DMS79 (cell line): ENCODE results near the gene CUL7.
"Not testable (repeated sequence)": the region's sequence is repeated elsewhere in the genome, so short reads cannot be mapped to it uniquely, and the experiment has no call there.

Experiments used
- DNase-seq: peaks from one replicate; lab custom pipeline; 2025; lab: John Stamatoyannopoulos, UW

CUL7 gene

DNA sequence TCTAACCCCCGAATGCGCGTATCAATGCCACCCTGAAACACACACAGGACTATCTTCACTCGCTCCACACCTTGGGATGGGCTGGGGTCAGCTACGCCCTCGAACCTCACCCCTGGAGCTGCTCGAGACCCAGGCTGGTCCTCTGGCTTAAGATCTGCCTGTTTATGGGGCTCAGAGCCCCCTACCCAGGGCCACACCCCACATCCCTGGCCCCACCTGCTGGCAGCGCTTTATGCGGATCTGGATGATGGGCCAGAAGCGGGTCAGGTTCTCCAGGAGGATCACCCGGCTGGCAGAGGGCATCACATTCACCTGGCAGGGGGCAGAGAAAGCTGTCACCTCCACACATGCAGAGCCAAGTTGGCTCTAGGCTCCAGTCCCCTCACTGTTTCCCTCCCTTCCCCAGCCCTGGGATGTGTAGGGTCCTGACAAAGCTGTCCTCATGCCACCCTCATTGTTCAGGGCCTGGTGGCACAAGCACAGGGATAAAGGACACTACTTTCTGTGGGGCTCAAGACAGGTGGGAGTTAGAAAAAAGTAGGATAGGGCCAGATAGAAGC lies 8.2 kb downstream of the CUL7 start:
- DNase-seq = no peak

DNA sequence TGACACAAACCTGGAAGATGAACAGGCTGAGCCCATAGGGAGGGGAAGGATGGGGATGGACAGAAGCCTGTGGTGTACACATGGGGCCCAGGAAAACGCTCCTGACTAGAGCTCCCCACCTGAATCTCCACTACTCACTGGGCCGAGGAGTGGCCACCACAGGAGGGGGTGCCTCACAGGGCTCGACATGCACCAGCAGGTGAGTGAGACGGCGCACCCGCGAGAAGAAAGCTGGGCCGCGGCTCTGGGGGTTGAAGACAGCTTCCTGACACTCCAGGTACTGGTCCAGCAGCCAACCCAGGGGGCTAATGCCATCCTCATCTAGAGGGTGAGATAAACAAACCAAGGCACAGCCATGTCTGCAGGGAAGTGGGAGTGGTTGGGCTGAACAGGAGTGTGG lies 10.3 kb downstream of the CUL7 start:
- DNase-seq = no peak

DNA sequence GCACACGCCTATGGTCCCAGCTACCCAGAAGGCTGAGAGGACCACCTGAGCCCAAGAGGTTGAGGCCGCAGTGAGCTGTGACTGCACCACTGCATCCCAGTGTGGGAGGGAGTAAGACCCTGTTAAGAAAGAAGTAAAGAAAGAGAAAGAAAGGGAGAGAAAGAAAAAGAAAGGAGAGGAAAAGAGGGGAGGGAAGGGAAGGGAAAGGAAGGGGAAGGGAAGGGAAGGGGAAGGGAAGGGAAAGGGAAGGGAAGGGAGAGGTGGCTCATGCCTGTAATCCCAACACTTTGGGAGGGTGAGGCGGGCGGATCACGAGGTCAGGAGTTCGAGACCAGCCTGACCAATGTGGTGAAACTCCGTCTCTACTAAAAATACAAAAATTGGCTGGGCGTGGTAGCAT lies 12.2 kb downstream of the CUL7 start:
- DNase-seq = not testable (repeated sequence)

DNA sequence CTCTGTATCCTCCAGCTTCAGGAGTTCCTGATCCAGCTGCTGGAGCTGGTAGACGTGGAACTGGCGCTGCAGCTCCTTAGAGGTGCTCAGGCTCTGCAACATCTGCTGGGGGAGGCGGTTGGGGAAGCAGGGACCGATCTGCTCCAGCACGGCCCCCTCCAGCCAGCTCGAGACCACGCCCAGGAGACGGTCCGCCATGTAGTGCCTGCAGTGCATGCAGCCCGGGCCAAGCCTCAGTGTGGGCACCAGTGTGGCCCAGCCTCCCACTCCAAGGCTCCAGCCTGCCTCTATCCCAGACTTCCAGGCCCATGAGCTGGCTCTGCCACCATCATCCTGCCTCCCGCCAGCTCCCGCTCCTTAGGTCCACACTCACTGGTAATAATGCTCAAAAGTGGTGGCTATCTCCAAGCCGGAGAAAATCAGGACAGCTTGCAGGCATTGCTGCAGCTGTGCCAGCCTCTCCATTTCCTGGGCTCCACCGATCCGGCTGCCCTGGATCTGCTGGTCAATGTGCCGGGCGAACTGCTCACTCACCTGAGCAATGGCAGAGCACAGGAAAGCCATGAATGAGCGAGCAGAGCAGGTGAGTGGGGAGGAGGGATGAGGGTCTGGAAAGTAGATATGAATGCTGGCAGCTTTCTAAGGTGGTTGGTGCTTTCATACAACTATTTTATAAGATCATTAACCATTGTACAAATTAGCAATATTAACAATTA lies 13.0 kb downstream of the CUL7 start:
- DNase-seq = no peak

DNA sequence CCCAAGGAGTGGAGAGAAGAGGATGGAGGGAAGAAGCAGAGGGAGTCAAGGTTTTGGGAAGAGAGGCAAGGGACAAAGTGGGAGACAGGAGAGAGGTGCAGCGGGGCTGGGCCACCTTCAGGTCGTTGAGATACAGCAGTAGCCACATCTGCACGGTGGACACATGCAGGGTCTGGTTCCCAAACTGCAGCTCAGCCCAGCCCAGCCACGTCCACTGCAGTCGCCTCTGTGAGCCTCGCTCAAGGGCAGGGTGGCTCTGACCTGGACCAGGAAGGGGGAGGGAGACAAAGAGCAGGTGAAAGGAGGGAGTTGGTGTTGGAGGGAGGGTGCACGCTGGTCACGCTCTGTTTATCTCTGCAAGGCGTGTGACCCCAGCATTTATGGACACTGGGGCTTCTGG lies 14.9 kb downstream of the CUL7 start:
- DNase-seq = no peak

DNA sequence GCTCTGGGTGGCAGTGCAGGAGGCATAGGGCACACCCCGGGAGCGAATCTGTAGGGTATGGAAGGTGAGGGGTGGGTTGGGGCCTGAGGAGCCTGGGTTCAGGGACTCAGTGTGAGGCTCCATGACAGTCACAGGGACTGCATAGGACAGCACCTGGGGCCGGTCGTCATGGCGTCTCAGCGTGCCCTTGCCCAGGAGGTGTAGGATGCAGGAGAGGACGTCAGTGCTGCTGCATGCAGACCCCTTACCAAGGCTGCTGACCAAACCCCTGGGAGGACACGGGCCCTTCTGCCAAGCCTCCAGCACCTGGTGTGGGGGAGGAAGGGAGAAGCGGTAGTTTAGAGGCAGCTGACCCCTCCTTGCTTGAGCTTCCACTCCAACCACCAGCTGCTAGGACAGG lies 15.9 kb downstream of the CUL7 start:
- DNase-seq = no peak

DNA sequence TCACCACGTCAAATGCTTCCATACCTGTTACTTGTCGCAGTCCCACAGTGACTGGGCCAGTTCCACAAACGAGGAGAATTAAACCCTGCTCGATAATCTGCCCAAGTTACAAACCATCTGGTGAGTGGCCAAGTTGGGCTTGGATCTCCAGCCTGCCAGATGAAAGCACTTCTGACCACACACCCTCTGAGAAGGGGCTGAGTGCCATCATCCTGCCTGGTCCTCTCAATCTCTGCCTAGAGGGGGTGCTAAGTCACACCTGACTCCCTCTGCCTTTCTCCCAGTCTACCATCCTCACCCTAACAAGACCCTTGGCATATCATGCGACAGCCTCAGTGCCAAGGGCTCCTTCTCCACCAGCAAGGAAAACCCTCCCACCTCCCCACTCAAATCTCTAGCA lies 16.5 kb downstream of the CUL7 start:
- DNase-seq = no peak

DNA sequence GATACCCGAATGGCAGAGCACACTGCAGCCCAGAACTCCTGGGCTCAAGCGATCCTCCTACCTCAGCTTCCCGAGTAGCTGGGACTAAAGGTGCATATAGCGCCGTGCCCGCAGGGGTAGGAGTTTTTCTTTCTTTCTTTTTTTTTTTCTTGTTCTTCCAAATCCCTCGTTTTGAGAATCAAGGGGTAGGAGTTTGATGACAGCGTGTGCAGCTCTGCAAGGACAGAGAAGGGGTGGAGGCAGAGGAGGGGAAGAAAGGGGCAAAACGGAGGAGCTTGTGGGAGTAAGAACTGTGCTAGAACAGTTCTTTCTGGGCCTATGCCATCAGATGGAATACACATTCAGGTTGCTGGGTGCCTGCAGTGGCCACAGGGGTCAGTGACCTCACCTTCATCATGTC lies 16.9 kb downstream of the CUL7 start:
- DNase-seq = no peak

DNA sequence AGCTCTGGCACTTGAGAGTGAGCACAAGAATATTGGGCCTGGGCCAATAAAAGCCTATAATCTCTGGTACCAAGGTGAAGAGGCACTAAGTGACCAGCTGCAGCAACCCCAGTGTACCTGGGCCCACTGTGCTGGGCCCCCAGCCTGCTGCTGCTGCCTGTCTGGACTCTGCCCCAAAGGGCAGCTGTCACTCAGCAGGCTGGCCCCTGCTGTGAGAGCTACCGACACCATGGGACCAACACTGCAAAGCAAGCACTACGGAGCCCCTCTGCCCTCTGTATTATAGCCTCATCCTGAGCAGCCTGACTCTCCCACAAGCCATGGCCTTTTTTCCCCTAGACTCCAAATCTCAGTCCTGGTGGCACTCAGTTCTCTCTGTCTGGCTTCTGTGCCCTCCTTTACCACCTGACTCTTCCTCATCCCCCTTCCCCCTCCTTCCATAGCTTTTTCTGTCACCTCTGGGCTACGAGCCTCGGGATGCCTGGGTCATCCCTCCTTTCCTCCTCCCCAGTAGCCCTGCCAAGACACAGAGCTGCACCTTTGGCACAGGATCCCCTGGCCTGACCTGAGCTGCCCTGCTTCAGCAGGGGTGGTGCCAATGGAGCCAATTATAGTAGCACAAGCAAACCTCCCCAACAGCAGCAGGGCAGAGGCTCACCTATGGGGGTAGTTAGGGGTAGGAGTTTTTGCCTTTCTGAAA lies 18.0 kb downstream of the CUL7 start:
- no peak for DNase-seq

DNA sequence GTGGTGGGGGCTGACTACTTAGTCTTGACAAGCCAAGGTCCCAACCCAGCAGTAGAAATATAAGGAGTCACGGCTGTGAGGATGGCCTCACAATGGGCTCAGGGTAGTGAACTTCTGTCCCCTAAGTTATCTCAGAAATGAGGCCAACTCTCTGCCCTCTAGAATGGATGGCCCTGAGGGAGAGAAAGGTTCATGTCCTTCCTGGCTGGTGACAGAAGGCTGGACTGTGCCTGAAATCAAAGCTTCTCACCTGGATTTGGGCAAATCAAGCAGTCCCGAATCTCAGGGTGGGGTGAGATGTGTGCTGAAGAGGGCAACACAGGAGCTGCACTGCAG lies 19.5 kb downstream of the CUL7 start:
- no peak for DNase-seq

DNA sequence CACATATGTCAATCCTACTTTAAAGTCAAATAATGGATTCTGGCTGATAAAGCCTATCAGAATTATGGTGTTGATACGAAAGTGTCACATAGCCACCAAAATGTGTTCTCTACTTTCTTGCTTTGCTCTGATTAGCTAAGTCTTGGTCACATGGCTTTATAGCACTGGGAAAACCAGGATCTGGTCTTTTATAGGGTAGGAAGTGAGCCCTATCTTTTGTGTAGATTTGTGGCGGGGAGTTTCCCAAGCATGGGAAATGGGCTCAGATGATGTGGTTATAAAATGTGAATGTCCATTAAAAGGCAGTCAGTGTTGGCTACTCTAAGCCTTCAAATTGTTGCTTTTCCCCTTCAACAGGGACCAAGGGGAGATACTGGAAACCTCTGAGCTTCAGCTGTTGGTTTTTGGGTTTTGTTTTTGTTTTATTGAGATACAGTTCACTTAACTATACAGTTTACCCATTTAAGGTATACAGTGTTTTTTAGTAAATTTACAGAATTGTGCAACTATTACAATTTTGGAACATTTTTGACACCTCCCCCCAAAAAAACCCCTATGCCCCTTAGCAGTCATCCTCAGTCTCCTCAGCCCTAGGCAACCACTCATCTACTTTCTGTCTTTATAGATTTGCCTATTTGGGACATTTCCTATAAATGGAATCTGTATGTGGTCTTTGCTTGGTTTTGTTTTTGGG lies 20.0 kb downstream of the CUL7 start:
- no peak for DNase-seq

DNA sequence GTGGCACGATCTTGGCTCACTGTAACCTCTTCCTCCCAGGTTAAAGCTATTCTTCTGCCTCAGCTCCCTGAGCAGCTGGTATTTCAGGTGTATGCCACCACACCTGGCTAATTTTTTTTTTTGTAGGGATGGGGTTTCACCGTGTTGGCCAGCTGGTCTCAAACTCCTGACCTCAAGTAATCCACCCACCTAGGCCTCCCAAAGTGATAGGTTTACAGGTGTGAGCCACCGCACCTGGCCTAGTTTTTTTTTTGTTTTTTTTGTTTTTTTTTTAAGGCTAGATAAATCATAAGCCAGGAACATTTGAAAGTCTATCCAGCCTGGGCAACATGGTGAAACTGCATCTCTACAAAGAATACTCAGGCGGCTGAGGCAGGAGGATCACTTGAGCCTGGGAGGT lies 21.3 kb downstream of the CUL7 start:
- no peak for DNase-seq

DNA sequence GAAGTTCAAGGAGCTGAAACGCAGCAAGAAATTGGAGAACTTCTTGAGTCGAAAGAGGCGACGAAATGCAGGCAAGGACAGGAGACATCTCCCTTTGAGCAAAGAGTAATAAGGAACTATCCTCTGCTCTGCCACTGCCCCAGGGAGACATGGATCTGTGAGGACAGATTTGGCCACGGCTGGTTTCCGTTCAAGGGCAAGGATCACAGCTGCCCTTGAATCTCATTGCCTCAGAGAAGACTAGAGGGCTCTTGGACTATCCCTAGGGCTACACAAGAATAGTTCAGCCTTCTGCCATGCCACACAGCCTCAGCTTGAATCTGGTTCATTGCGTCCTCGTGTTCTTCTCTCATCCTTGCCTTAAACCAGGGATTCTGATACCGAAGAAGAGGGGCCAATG lies 24.5 kb downstream of the CUL7 start:
- DNase-seq = no peak

DNA sequence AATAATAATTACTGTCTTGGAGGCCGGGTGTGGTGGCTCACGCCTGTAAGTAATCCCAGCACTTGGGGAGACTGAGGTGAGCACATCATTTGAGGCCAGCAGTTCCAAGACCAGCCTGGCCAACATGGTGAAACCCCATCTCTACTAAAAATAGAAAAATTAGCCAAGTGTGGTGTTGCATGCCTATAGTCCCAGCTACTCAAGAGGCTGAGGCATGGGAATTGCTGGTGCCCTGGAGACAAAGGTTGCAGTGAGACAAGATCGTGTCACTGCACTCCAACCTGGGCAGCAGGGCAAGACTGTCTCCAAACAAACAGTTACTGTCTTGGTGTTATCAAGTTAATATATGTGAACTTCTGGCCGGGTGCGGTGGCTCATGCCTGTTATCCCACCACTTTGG lies 27.3 kb downstream of the CUL7 start:
- DNase-seq = no peak

DNA sequence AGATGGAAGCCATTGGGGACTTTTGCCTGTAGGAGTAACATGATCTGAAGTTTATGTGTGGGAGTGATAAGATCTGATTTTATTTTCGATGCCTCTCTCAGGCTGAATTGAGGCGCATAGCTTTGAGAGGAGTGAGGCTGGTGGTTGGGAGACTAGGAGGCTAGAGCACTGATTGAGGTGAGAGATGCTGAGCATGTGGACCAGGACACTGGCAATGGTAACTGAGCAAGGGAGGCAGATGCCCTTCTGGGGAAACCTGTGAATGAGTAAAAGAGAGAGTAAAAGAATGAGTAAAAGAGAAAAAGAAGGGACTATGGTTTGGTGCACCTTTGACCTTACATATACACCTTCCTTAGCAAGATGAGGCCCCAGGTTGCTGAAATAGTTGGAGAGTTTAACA lies 29.2 kb downstream of the CUL7 start:
- DNase-seq = no peak

DNA sequence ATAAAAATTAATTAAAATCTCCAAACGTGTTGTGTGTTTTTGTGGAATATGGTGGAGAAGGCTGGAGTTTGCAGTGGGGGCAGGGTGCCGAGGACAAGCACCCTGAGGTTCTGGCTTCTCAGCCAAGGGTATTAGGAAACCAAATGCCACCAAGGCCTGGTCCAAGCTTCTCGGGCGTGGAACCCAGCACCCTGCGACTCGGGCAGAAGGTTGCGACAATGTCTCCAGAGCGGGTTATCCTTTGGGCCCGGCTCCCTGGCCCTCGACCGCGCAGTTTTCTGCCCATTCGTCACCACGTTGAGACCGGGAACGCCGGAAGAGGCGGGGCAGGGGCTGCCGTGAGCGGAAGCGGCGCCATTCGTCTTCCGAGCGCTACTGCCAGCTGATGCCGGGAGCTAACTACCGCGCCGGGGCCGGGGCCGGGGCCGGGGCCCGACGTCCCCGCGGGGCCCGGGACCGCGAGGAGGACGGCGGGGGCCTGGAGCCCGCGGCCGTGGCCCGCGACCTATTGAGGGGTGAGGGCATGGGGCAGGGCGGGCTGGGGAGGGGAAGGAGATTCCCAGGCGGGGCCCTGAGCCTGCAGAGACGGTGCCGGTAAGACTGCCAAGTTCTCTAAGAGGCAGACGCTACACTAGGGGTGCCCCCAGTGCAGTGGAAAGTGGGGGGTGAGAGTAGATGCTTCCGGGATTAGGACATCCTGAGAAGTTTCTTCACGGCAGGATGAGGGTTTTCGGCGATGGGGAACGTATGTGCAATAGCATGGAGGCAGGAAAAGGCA lies 32.2 kb downstream of the CUL7 start, which contains the start of gene RRP36:
Gene RRP36, plus strand, starts transcription at position 354 of the 778 bp plus-strand sequence. Its CDS starts 32 bp downstream, at position 386.
- DNase-seq = peak; percentile 54

DNA sequence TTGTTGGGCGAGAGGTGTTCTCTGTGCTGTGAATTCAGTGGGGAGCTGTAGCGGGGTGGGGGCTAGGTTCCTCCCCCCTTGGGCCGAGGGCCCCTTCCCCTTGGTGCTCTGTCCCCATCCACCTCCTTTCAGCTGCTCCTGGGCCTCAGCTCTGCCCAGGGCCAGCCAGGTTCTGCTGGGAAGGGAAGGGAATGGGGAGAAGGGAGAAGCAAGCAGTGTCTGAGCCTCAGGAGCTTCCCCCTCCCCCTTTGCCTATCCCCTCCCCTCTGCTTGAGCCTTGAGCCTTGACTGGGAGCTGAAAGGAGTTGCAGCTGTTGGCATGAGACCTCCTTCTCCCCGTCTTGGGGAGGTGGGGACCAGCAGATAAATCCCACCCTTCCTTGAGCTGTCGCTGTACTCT lies 32.8 kb downstream of the CUL7 start:
- no peak for DNase-seq

DNA sequence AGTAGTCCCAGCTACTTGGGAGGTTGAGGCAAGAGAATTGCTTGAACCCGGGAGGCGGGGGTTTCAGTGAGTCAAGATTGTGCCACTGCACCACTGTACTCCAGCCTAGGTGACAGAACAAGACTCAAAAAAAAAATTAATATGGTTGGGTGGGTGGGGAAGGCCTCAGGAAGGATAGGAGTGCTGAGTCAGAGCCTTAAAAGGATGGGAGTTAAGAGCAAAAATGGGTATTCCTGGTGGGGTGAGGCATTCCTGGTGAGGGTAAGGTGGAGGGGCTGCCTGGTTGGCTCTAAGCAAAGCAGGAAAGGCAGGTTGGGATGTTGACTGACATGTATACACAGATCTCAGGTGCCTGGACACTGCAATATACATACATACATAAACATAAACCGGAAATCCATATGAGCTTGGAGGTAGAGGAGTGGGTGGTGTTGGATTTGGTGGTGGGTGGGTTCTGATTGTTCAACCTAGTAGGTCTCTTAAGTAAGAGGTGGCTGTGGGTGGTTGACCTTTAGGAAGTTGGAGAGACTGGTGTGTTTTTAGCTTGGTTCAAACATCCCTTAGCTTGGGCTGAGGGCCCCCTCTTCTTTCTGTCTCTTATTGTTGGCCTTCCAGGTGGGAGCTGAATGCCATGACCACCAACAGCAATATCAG lies 33.5 kb downstream of the CUL7 start:
- no peak for DNase-seq

DNA sequence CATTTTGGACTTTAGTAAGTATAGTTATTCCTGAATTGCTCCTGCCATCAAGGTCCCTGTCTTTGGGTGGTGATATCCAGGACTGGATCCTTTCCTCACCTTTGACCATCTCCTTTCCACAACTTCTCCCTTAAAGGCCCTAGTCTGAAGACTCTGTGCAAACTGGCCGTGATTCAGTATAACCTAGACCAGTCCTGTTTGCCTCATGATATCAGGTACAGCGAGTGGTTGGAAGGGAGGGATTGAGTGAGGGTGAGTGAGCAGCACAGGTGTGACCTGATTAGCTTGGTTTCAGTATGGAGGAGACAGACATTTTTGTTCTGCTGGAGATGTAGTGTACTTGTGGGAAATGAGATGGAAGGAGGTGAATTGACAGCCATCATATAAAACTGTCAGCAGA lies 34.5 kb downstream of the CUL7 start:
- DNase-seq = no peak

DNA sequence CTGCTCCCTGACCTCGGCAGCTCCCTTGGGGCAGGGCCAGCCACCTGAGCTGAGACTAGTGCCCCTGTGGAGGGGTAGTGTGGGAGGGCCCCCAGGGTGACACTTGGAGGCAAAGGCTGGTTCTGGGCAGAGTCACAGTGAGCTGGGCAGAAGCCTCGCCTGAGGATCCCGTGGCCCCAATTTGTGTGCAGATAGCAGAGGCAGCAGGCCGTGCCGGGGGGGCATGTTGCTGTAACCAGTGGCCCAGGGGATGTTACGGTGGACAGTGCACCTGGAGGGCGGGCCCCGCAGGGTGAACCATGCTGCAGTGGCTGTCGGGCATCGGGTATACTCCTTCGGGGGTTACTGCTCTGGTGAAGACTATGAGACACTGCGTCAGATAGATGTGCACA lies 36.7 kb downstream of the CUL7 start:
- DNase-seq = no peak

DNA sequence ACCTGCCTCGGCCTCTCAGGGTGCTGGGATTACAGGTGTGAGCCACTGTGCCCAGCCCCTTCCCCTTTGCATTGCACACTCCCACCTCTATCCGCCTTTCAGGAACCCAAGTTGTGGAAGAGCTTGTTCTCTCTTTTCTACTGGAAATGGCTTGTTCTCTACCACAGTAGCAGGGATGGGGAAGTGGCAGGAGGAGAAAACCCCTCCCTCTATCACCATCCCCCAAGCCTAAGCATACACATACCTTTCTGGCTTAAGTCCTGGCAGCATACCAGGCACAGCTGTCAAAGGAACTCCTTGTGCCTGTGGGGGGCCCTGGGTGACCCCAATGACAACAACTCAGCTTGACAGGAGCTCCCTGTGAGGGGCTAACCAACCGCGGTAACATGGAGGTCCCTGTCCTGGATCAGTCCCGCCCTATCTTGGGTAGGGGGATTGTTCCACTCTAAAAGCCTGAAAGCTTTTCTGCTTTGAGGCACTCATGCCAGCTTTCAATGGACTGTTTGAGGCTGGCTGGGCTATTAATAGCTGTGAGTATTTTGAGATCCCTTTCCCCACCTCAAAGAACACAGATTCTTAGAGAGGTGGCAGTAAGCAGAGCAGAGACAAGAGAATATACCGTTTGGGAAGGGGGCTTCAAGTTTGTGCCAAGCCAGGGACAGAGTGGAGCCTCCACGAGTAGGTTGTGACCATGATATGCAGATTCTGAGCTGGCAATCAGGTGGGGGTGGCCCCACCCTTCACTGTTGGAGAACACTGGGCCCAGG lies 37.3 kb downstream of the CUL7 start:
- no peak for DNase-seq
